Measurements from ENCODE around the gene STXBP2. TPM values are rescaled to one million over a fixed set of nuclear protein-coding genes. Genes with fewer than 3 reads are reported as not detected.

STXBP2 gene
- total and polyA plus RNA-seq, 9 of the 15 experiments (the other 6 are each of a cell fraction or from before 2014, with no cell fraction given) = 2.5 to 163 (median 71.3) TPM

DNA sequence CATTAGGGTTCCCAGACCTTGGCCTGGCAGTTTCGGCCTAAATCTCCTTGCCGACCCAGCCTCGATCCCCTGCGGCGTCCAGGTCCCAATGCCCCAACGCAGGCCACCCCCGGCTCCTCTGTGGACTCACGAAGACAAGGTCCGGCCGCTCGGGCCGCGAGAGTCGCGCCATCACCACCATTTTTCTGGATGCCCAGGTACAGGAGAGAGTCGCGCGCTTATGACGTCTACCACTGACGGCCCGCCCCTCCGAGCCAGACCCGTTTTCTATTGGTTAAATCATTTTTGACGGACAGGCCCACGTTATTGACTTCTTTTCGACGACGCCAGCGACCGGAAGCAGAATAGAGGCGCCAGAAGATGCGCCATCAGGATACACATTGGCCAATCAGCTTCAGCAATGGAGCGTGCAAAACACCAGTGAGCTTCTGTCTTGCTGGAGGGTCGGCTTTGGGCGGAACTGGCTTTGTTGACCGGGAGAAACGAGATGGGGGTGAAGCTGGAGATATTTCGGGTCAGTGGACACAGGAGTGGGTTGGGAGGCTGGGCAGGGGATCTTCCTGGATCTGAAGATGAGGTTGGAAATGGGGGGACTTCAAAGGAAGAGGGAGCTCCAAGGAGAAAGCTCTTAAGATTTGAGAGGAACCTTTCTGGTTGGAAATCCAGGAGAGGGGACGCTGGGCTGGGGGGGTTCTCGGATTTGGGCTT, 7.4 kb upstream of the STXBP2 start, which contains the start of the genes PET100 and XAB2 (continued):
- TF ChIP-seq SAFB (IDR thresholded peaks at IDR 0.05; ENCODE audit: borderline replicate concordance, low read depth, low read length) (no peak), SNAPC5 (CRISPR knock-in tag; IDR thresholded peaks at IDR 0.05) (no peak), TRIM24 (IDR thresholded peaks at IDR 0.05) (no peak), FOXK2 (conservative IDR thresholded peaks at IDR 0.05 in 1 of 2, IDR thresholded peaks at IDR 0.05 in 1 of 2; ENCODE audit: low read depth in 2 of 2) (peak; percentile 99 to 100), KAT7 (CRISPR knock-in tag; IDR thresholded peaks at IDR 0.05; ENCODE audit: borderline replicate concordance) (peak; percentile 78; the same call in 1 of the 2 replicates), CHCHD3 (CRISPR knock-in tag; IDR thresholded peaks at IDR 0.05) (no peak), CBX3 (IDR thresholded peaks at IDR 0.05; ENCODE audit: borderline replicate concordance in 1 of 2, low read length in 2 of 2) (peak in 1 of 2 experiments; percentile 74; a peak in 2 of 3 replicates), ZNF146 (CRISPR knock-in tag; IDR thresholded peaks at IDR 0.05; ENCODE audit: unreplicated experiment) (no peak), CCNT2 (IDR thresholded peaks at IDR 0.05; ENCODE audit: borderline replicate concordance, extremely low read depth, insufficient read length, low read depth, low read length) (no peak), ID3 (CRISPR knock-in tag; IDR thresholded peaks at IDR 0.05) (no peak), ID3 (tag; IDR thresholded peaks at IDR 0.05) (no peak), ZNF431 (CRISPR knock-in tag; IDR thresholded peaks at IDR 0.05) (no peak), MTA2 (IDR thresholded peaks at IDR 0.05; ENCODE audit: low read depth) (no peak)
- TF ChIP-seq, protein P1, sequence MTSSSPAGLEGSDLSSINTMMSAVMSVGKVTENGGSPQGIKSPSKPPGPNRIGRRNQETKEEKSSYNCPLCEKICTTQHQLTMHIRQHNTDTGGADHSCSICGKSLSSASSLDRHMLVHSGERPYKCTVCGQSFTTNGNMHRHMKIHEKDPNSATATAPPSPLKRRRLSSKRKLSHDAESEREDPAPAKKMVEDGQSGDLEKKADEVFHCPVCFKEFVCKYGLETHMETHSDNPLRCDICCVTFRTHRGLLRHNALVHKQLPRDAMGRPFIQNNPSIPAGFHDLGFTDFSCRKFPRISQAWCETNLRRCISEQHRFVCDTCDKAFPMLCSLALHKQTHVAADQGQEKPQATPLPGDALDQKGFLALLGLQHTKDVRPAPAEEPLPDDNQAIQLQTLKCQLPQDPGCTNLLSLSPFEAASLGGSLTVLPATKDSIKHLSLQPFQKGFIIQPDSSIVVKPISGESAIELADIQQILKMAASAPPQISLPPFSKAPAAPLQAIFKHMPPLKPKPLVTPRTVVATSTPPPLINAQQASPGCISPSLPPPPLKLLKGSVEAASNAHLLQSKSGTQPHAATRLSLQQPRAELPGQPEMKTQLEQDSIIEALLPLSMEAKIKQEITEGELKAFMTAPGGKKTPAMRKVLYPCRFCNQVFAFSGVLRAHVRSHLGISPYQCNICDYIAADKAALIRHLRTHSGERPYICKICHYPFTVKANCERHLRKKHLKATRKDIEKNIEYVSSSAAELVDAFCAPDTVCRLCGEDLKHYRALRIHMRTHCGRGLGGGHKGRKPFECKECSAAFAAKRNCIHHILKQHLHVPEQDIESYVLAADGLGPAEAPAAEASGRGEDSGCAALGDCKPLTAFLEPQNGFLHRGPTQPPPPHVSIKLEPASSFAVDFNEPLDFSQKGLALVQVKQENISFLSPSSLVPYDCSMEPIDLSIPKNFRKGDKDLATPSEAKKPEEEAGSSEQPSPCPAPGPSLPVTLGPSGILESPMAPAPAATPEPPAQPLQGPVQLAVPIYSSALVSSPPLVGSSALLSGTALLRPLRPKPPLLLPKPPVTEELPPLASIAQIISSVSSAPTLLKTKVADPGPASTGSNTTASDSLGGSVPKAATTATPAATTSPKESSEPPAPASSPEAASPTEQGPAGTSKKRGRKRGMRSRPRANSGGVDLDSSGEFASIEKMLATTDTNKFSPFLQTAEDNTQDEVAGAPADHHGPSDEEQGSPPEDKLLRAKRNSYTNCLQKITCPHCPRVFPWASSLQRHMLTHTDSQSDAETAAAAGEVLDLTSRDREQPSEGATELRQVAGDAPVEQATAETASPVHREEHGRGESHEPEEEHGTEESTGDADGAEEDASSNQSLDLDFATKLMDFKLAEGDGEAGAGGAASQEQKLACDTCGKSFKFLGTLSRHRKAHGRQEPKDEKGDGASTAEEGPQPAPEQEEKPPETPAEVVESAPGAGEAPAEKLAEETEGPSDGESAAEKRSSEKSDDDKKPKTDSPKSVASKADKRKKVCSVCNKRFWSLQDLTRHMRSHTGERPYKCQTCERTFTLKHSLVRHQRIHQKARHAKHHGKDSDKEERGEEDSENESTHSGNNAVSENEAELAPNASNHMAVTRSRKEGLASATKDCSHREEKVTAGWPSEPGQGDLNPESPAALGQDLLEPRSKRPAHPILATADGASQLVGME (CRISPR knock-in tag; IDR thresholded peaks at IDR 0.05) = no peak
- TF ChIP-seq, protein P2, sequence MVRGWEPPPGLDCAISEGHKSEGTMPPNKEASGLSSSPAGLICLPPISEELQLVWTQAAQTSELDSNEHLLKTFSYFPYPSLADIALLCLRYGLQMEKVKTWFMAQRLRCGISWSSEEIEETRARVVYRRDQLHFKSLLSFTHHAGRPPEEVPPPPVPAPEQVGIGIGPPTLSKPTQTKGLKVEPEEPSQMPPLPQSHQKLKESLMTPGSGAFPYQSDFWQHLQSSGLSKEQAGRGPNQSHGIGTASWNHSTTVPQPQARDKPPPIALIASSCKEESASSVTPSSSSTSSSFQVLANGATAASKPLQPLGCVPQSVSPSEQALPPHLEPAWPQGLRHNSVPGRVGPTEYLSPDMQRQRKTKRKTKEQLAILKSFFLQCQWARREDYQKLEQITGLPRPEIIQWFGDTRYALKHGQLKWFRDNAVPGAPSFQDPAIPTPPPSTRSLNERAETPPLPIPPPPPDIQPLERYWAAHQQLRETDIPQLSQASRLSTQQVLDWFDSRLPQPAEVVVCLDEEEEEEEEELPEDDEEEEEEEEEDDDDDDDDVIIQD (CRISPR knock-in tag; IDR thresholded peaks at IDR 0.05) = no peak
- TF ChIP-seq, protein P3, sequence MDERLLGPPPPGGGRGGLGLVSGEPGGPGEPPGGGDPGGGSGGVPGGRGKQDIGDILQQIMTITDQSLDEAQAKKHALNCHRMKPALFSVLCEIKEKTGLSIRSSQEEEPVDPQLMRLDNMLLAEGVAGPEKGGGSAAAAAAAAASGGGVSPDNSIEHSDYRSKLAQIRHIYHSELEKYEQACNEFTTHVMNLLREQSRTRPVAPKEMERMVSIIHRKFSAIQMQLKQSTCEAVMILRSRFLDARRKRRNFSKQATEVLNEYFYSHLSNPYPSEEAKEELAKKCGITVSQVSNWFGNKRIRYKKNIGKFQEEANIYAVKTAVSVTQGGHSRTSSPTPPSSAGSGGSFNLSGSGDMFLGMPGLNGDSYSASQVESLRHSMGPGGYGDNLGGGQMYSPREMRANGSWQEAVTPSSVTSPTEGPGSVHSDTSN (CRISPR knock-in tag; IDR thresholded peaks at IDR 0.05; ENCODE audit: low read depth) = peak; percentile 92
- TF ChIP-seq, protein P3 (tag; conservative IDR thresholded peaks at IDR 0.05; ENCODE audit: low read depth) = peak; percentile 100
